Measurements from ENCODE around the gene COMMD1.
"Not testable (repeated sequence)": the region's sequence is repeated elsewhere in the genome, so short reads cannot be mapped to it uniquely, and the experiment has no call there.

The COMMD1 gene

GRCh38 chr2:62089658-62090057 is 184.2 kb downstream of the COMMD1 start:
- DNase-seq: no peak

GRCh38 chr2:62091471-62091870 is 186.0 kb downstream of the COMMD1 start:
- DNase-seq: no peak

- DNase-seq: no peak
These were observed 193.6 kb downstream of the COMMD1 start for GRCh38 chr2:62099050-62099449.

- DNase-seq: no peak
These were observed 194.2 kb downstream of the COMMD1 start for GRCh38 chr2:62099523-62100175.

- DNase-seq: no peak
These were observed 196.4 kb downstream of the COMMD1 start for GRCh38 chr2:62101886-62102285.

GRCh38 chr2:62102402-62102920 is 197.0 kb downstream of the COMMD1 start:
- DNase-seq: no peak

GRCh38 chr2:62109554-62109953 is 204.1 kb downstream of the COMMD1 start:
- DNase-seq: no peak

- DNase-seq: no peak
These were observed 205.0 kb downstream of the COMMD1 start for GRCh38 chr2:62110415-62111025.

GRCh38 chr2:62112179-62112578 is 206.7 kb downstream of the COMMD1 start:
- DNase-seq: no peak

GRCh38 chr2:62114564-62114963 is 209.1 kb downstream of the COMMD1 start:
- DNase-seq: no peak

- no peak for DNase-seq
These were observed 211.5 kb downstream of the COMMD1 start for GRCh38 chr2:62116983-62117382.

- DNase-seq: no peak
These were observed 212.7 kb downstream of the COMMD1 start for GRCh38 chr2:62118160-62118559.

- DNase-seq: no peak
These were observed 214.0 kb downstream of the COMMD1 start for GRCh38 chr2:62119311-62119974.

GRCh38 chr2:62126239-62126638 is 220.8 kb downstream of the COMMD1 start:
- not testable (repeated sequence) for DNase-seq

- no peak for DNase-seq
These were observed 227.9 kb downstream of the COMMD1 start for GRCh38 chr2:62133320-62133823.

GRCh38 chr2:62136956-62137830 is 231.7 kb downstream of the COMMD1 start:
- no peak for DNase-seq

GRCh38 chr2:62140426-62141141 is 235.1 kb downstream of the COMMD1 start:
- no peak for DNase-seq

GRCh38 chr2:62141142-62141740 is 235.8 kb downstream of the COMMD1 start:
- DNase-seq: no peak

GRCh38 chr2:62142054-62142453 is 236.6 kb downstream of the COMMD1 start:
- no peak for DNase-seq

- no peak for DNase-seq
These were observed 238.2 kb downstream of the COMMD1 start for GRCh38 chr2:62143696-62144095.

- no peak for DNase-seq
These were observed 239.4 kb downstream of the COMMD1 start for GRCh38 chr2:62144689-62145477.

Data from DMS79 (cell line).